GM12878 (cell line): Measurements from ENCODE around the gene CACHD1. TPM values are rescaled to one million over a fixed set of nuclear protein-coding genes. Genes with fewer than 3 reads are reported as not detected.

ENCODE experiments used
- ATAC-seq: fragments of 200-7000 bp; cut with Tn5 transposase; 3 replicates; pipeline ENCODE4 v1.9.1; 2020; ENCODE audit warnings: mild to moderate bottlenecking, moderate library complexity
- BruUV-seq: library from RNA; stranded (reverse); fragments of 400-500 nt; replicated peaks from 2 replicates; lab custom pipeline; 2021; lab: Mats Ljungman, UMichigan
- CTCF ChIA-PET: fragments of 300-600 bp; sonication (Branson Sonifier 250); formaldehyde crosslinking; extraction: SDS; loops from one replicate; lab custom pipeline; 2021; ENCODE audit warnings: inconsistent platforms; lab: Yijun Ruan, JAX
- POLR2A ChIA-PET: fragments of 350-600 bp; formaldehyde crosslinking; extraction: SDS; loops from one replicate; lab custom pipeline; 2021; ENCODE audit warnings: inconsistent platforms; lab: Charles Lee
- RAD21 ChIA-PET: fragments of 300-600 bp; sonication (Branson Sonifier 250); formaldehyde crosslinking; loops from one replicate; lab custom pipeline; 2023; ENCODE audit warnings: antibody characterized with exemption; ENCODE audit not compliant: unreplicated experiment; lab: Charles Lee
- SMC1A ChIA-PET: fragments of 300-600 bp; sonication (Branson Sonifier 250); formaldehyde crosslinking; loops from one replicate; lab custom pipeline; 2023; ENCODE audit not compliant: unreplicated experiment, uncharacterized antibody; lab: Charles Lee
- DNase-seq: peaks from one replicate; pipeline ENCODE4 v3.0.0-alpha.2; 2011; ENCODE audit warnings: low read depth, low spot score
- FAIRE-seq: peaks from 3 replicates; lab custom pipeline; 2011; peaks lifted over from hg19 to GRCh38; lab: Jason Lieb, UNC
- H2AFZ ChIP-seq: 2 replicates; pipeline ENCODE4 v1.6.0; 2011; ENCODE audit warnings: low read depth, low read length, control low read depth; ENCODE audit not compliant: control insufficient read depth
- H3K27ac ChIP-seq: 2 replicates; pipeline ENCODE4 v1.5.1; 2011; ENCODE audit warnings: control low read depth; ENCODE audit not compliant: control insufficient read depth, insufficient read depth
- H3K27me3 ChIP-seq, 2 experiments: replicated peaks in 1 of 2; 2 replicates each; pipeline versions ENCODE4 v1.6.0 to v1.6.1; 2011; ENCODE audit warnings: low read length in 1 of 2; ENCODE audit not compliant: control insufficient read depth in 2 of 2, insufficient read depth in 2 of 2
- H3K36me3 ChIP-seq, 2 experiments: 2 replicates each; pipeline ENCODE4 v1.5.1; 2011; ENCODE audit warnings: low read length in 1 of 2; ENCODE audit not compliant: control insufficient read depth in 2 of 2, insufficient read depth in 2 of 2
- H3K4me1 ChIP-seq: 2 replicates; pipeline ENCODE4 v1.6.1; 2011; ENCODE audit warnings: mild to moderate bottlenecking, low read length, moderate library complexity, mixed read lengths; ENCODE audit not compliant: control insufficient read depth, insufficient read depth
- H3K4me2 ChIP-seq: 2 replicates; pipeline ENCODE4 v1.6.0; 2011; ENCODE audit warnings: control low read depth; ENCODE audit not compliant: control insufficient read depth, insufficient read depth
- H3K4me3 ChIP-seq: fragments of 200-600 bp; sonication (generic); 2 replicates; pipeline ENCODE4 v1.5.1; 2016
- H3K79me2 ChIP-seq: 2 replicates; pipeline ENCODE4 v1.6.0; 2011; ENCODE audit warnings: low read length; ENCODE audit not compliant: control insufficient read depth, insufficient read depth
- H3K9ac ChIP-seq: 2 replicates; pipeline ENCODE4 v1.8.0; 2011; ENCODE audit warnings: low read length, control low read depth, mixed read lengths; ENCODE audit not compliant: control insufficient read depth, insufficient read depth
- H3K9me3 ChIP-seq: replicated peaks from 3 replicates; pipeline ENCODE4 v1.5.1; 2011; ENCODE audit warnings: mild to moderate bottlenecking, low read length; ENCODE audit not compliant: control insufficient read depth, insufficient read depth
- H4K20me1 ChIP-seq: 2 replicates; pipeline ENCODE4 v1.6.0; 2011; ENCODE audit not compliant: control insufficient read depth, insufficient read depth
- CREM ChIP-seq: IDR thresholded peaks from 2 replicates; pipeline ENCODE4 v1.6.1; 2014; ENCODE audit warnings: antibody characterized with exemption, low read depth
- RCOR1 ChIP-seq: conservative IDR thresholded peaks from 2 replicates; pipeline ENCODE4 v1.6.1; 2012; ENCODE audit warnings: low read depth, low read length, improper control_type of control experiment
- WGBS: methylation state at CpG from one replicate; pipeline ENCODE4 v1.1.6; 2016; ENCODE audit warnings: low lambda C conversion rate; ENCODE audit not compliant: insufficient replicate concordance, insufficient coverage; ENCODE audit errors: missing lambda C conversion rate; 5-methylcytosine and 5-hydroxymethylcytosine counted together
- in situ Hi-C: fragments of 300-500 bp; cut with MboI; formaldehyde crosslinking; loops from 9 replicates; pipeline ENCODE4 v1.14.3; 2018; ENCODE audit warnings: mixed read lengths
- intact Hi-C: fragments of 100-400 bp; cut with micrococcal nuclease; formaldehyde crosslinking; loops from one replicate; pipeline ENCODE4 v1.14.2; 2022; ENCODE audit not compliant: unreplicated experiment
- polyA plus RNA-seq, 11 experiments: library from polyadenylated mRNA; depleted of rRNA in 4 of 11; unstranded in 6 of 11; stranded (reverse) in 5 of 11; fragments of >200 nt; fragmentation: Nextera tagmentation in 4 of 11; fragmentation: Illumina TruSeq in 1 of 11; extraction: Ambion mirVana in 4 of 11; extraction: Trizol in 1 of 11; gene quantifications; 1 replicate in 1 of 11; 2 replicates in 10 of 11; pipeline versions ENCODE4 v1.2.1 to v1.2.3, GENCODE V29; 2011 to 2016; ENCODE audit warnings: inconsistent platforms in 2 of 11, missing spikeins in 2 of 11, low read depth in 1 of 11
- total RNA-seq, 4 experiments: library from RNA; depleted of rRNA in 3 of 4; stranded (reverse); fragments of >200 nt in 3 of 4; fragmentation: Illumina TruSeq in 1 of 4; extraction: Trizol in 1 of 4; gene quantifications; 2 replicates each; pipeline versions ENCODE4 v1.2.1 to v1.2.3, GENCODE V29; 2013 to 2021

Gene CACHD1
- total and polyA plus RNA-seq, 10 of the 15 experiments (the other 5 are each of a cell fraction or from before 2014, with no cell fraction given): 0.03 TPM; not detected in 9

GRCh38 chr1:64492424-64492823 lies 22.5 kb downstream of the CACHD1 start:
- no peak overlapping the region for H3K27ac ChIP-seq
- DNase-seq (no peak), ATAC-seq (no peak), FAIRE-seq (no peak)
- no peaks in the 10 kb centered on the region for H4K20me1 ChIP-seq
- H3K4me1 ChIP-seq: no peaks in the 10 kb centered on the region
- WGBS: 58% methylated on average over 8 of the region's 8 CpGs
- H3K27me3 ChIP-seq: no peaks in the 10 kb centered on the region
- no peaks in the 10 kb centered on the region for H3K36me3 ChIP-seq
- no TSS peak for BruUV-seq
- no peak overlapping the region for H2AFZ ChIP-seq
- no peak overlapping the region for H3K9ac ChIP-seq
- in situ Hi-C loops: no loop called here
- no peak overlapping the region for H3K4me3 ChIP-seq
- TF ChIP-seq RCOR1: no peak
- H3K79me2 ChIP-seq: no peaks in the 10 kb centered on the region
- ChIA-PET POLR2A (no interaction called here), CTCF (interaction anchor here (0.9 kb wide), 1 partner anchor 422 kb away, joined by 3 read pairs; no protein-coding TSS in a partner anchor), RAD21 (no interaction called here), SMC1A (interaction anchor here (0.6 to 1.6 kb wide), 2 partner anchors 23 to 25 kb away, joined by 3 read pairs; no protein-coding TSS in a partner anchor)
- intact Hi-C loops: no loop called here
- H3K4me2 ChIP-seq: no peak overlapping the region
- no peaks in the 10 kb centered on the region for H3K9me3 ChIP-seq

- ChIA-PET POLR2A (no interaction called here), SMC1A (no interaction called here), RAD21 (interaction anchor here (0.5 kb wide), 1 partner anchor 331 kb away, joined by 3 read pairs; no protein-coding TSS in a partner anchor), CTCF (interaction anchor here (0.7 kb wide), 1 partner anchor 226 kb away, joined by 3 read pairs; no protein-coding TSS in a partner anchor)
- in situ Hi-C loops: no loop called here
- Histone ChIP-seq H3K79me2 (no peaks in the 10 kb centered on the region), H3K36me3 (no peaks in the 10 kb centered on the region), H3K27me3 (no peaks in the 10 kb centered on the region), H3K4me3 (no peak overlapping the region), H3K4me2 (no peak overlapping the region), H3K9me3 (no peaks in the 10 kb centered on the region), H2AFZ (no peak overlapping the region), H4K20me1 (no peaks in the 10 kb centered on the region), H3K27ac (no peak overlapping the region), H3K9ac (no peak overlapping the region), H3K4me1 (no peaks in the 10 kb centered on the region)
- intact Hi-C loops: no loop called here
- no peak for TF ChIP-seq CREM
- 33% methylated on average over 6 of the region's 6 CpGs for WGBS
- FAIRE-seq (no peak), ATAC-seq (no peak), DNase-seq (no peak)
- no TSS peak for BruUV-seq
These were observed 23.9 kb downstream of the CACHD1 start for GRCh38 chr1:64493831-64494230.
